Duodenal mucosa (tissue), 2 donors: ENCODE data around the gene F5.

ENCODE experiments used
- H3K27ac ChIP-seq: one replicate; pipeline ENCODE4 v1.7.0; 2013; ENCODE audit warnings: low read depth, low read length
- H3K27me3 ChIP-seq, 2 donors: one replicate each; pipeline ENCODE4 v1.7.0; 2013; ENCODE audit warnings: low read length in 2 of 2, control low read depth in 1 of 2; ENCODE audit not compliant: insufficient read depth in 2 of 2, control insufficient read depth in 1 of 2
- H3K36me3 ChIP-seq, 2 donors: one replicate each; pipeline ENCODE4 v1.7.0; 2013; ENCODE audit warnings: low read length in 2 of 2, control low read depth in 1 of 2; ENCODE audit not compliant: insufficient read depth in 2 of 2, control insufficient read depth in 1 of 2
- H3K4me1 ChIP-seq, 2 donors: one replicate each; pipeline ENCODE4 v1.7.0; 2013; ENCODE audit warnings: low read length in 2 of 2, control low read depth in 1 of 2; ENCODE audit not compliant: insufficient read depth in 2 of 2, control insufficient read depth in 1 of 2
- H3K4me3 ChIP-seq, 2 donors: one replicate each; pipeline ENCODE4 v1.7.0; 2013; ENCODE audit warnings: low read length in 2 of 2, low read depth in 1 of 2
- H3K9ac ChIP-seq, 2 donors: one replicate each; pipeline ENCODE4 v1.7.0; 2013; ENCODE audit warnings: low read length in 2 of 2, low read depth in 1 of 2
- H3K9me3 ChIP-seq, 2 donors: one replicate each; pipeline ENCODE4 v1.7.0; 2013; ENCODE audit warnings: low read length in 2 of 2, control low read depth in 1 of 2; ENCODE audit not compliant: control insufficient read depth in 1 of 2

F5 gene

GRCh38 chr1:169465281-169465680 is 121.0 kb downstream of the F5 start:
- Histone ChIP-seq H3K4me3 (no peak overlapping the region), H3K9me3 (no peaks in the 10 kb centered on the region), H3K4me1 (peaks cover 2 to 5% of the 10 kb centered on the region in 2 donors), H3K36me3 (peaks cover 0 to 19% of the 10 kb centered on the region in 2 donors), H3K27ac (no peak overlapping the region), H3K27me3 (peaks cover 0 to 3% of the 10 kb centered on the region in 2 donors), H3K9ac (no peak overlapping the region)
